Activated CD4-positive, alpha-beta T cell treated with anti-CD3 and anti-CD28 coated beads for 4 hours (primary cell): ENCODE results near the gene SCARB1.

ENCODE experiments used
- DNase-seq, 2 donors: peaks; one replicate each; pipeline ENCODE4 v3.0.0-alpha.2; 2020

Gene SCARB1

DNA sequence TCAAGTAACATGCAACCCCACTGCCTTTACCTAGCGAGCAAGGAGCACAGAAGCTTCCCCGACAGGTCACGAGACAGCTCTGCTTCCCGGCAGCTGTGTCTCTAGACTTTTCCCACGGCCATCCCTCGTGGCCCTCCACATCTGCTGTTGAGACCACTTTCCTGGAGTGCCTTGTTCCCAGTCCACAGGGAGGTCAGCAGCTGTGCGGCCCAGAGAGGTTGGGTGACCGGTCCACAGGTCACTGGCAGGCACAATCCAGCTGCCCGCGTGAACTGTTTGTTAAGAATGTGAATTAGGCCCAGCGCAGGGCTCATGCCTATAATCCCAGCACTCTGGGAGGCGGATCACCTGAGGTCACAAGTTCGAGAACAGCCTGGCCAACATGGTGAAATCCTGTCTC lies 71.5 kb downstream of the SCARB1 start:
- no peak for DNase-seq

DNA sequence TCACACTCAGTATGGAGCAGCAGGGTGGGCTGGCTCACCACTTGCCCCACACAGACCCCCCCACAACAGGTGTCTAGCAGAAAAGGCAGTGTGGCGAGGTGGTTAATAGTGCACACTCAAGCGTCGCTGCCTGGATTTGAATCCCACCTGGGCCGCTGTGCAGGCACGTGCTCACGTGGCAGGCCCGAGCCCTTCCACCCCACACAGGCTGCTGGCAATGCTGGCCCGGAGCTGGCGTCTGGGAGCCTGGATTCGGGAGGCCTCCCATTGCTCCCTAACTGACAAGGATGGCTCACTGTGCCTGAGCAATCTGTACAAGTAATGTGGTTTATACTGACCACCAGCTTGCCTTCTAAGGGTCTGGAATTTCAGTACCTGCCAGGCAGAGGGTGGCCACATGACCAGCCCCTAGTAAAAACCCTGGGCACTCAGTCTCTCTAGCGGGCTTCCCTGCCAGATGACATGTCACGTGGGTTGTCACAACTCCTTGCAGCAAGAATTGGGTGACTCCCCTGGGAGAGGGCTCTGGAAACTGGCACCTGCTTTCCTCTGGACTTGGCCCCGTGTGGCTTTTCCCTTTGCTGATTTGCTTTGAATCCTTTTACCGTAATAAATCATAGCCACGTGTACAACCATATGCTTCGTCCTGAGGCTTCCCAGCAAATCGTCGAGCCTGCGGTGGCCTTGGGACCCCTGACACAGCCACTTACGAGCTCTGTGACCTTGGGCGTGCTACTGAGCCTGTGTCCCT lies 72.8 kb downstream of the SCARB1 start:
- DNase-seq: no peak

DNA sequence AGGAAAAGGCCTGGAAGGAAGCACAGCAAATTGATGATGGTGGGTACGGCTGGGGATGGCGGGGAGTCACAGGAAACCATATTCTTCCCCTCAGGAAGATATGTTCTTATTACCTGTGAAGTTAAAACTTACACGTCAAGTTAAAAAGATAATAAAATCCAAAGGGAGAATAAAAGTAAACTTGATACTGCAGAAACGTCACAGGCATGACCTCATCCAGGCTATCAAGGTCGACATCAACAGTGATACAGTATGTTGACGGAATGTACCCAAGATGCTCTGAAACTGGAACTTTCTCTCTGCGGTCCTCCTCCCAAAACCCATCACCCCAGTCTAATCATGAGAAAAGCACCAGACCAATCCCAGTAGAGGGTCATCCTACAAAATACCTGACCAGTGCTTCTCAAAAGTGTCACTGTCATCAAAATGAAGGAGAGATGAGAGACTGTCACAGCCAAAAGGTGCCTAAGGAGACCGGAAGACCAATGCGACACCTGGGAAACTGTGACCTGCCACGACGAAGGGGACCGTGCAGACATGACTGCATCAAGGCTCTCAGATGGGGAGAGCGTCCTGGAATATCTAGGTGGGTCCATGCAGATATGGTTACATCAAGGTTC lies 74.6 kb downstream of the SCARB1 start:
- no peak for DNase-seq

DNA sequence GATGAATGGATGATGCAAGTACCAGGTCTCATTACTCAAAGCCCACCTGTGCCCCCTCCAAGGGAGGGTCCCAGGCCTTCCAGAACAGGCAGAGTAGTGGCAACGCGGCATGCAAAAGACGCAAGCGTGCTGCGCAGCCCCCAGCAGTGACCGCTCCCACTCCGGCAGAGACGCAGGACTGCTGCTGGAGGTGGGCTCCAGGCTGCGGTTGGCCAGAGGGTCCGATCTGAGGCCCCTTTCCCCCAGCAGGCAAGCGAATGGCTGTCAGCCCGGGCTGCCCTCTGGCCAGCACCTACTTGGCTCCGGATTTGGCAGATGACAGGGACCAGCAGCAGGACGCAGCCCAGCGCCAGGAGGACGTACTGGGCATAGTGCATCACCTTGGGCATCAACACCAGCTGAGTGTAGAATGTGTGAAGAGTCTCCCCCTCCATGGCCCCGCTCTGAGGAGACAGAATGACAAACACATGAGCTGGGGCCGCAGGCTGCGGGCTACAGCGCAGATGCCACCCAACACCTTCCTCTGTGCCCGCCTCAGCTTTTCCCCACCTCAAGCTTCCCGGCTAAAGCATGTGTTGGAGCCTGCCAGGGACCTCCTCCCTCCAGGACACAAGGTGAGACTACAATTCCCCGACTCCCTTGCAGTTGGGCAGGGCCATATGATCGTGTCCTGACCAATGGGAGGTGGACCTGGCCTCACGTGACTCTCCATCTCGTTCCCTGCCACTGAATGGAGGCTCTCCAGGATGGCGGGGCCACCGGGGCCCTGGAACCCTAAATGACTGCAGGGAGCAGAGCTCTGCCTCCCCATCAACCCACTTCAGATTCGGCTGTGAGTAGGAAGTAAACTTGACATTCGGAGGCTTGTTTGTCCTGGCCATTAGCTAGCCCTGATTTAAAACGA lies 77.4 kb downstream of the SCARB1 start:
- DNase-seq: no peak

DNA sequence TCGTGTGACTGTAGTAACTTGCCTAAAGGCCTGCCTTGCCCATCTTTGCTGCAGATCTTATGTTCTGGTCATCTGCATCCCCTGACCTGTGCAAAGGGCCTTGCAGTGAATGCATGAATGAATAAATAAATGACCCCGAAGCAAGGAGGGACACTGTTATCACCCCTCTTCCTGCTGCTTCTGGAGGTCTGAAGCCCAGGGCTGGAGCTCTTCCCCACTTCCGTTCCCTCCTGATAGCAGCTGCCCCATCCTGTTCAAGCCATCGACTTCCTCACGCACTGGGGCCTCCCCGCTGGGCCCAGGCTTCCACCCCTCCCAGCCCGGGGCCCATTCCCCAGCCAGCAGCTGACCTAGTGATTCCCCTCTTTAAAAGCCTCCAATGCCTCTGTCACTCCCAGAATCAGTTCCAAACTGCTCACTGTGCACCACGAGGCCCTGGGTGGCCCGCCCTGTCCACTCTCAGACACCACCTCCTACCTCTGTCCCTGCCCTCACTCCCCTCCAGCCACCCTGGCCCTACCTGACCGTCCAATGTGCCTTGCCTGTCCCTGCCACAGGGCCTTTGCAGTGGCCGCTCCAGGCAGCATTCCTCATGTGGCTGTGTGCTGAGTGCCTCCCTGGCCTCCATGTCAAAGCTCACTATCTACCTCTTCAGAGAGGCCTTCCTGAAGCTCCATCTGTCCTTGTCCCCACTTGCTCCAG lies 78.6 kb downstream of the SCARB1 start:
- no peak for DNase-seq

DNA sequence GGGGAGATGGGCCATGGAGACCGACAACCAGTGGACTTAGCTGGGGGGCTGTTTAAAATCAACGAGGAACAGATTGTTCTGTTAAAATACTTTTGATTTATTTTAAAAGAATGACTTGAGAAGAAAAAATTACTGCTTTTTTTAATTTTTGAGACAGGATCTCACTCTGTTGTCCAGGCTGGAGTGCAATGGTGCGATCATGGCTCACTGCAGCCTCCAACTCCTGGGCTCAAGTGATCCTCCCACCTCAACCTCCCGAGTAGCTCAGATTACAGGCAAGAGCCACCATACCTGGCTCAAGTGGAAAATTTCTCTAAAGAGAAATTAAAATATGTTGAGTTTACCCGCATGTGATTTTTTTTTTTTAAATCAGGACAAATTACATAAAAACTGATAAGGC lies 80.6 kb downstream of the SCARB1 start:
- no peak for DNase-seq

DNA sequence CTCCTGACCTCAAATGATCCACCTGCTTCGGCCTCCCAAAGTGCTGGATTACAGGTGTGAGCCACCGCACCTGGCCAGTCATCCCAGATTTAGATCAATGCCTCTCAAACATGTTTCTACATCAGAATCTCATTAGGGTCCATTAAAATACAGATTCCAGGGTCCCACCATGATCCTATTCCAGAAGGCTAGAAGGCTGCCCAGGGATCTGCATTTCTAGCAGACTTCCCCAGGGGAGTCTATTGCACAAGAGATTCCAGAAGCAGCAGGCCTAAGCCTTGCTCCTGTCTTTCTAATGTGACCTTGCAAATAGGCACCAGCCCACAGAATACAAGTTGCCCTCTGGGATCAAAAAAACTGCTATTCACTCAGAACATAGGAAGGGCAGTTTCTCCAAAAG lies 81.5 kb downstream of the SCARB1 start:
- no peak for DNase-seq

DNA sequence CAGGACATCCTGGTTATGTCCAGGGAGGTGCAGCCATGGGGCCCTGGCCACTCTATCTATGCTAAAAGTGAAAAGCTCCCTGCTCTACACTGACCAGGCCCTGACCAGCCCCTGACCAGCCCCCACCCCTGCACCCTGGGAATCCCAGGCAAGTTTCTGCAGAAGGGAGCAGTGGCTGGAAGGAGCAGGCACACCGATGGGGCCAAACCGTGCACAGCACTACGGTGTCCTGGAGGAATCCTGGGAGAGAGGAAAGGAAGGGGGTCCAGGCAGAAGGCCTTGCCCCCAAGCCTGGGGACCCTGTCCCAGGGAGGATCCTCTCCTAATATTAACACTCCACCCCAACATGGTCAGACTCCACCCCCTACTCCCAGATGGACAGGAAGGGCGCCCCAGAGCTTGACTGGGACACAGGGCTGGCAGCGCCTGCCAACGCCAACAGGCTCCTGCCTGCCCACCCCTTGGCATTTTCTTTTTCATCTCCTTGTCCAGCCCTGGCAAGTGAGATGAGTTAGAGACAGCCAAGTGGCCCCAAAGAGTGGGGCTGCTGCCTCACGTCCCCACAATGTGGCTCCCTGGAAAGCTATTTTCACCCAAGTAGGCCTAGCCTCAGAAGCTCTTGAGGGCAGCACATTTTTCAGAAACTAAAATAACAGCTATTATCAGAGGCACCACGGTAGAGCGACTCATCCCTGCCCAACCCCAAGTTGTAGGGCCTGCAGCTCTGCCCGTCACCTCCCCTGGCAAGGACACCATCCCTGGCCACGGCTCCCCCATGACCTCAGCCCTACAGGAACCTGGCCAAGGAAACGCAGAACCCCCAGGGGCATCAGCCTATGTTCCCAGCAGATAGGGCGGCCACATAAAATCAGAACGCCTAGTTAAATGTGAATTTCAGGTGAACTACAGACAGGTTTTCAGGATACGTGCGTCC lies 82.6 kb downstream of the SCARB1 start:
- no peak for DNase-seq

DNA sequence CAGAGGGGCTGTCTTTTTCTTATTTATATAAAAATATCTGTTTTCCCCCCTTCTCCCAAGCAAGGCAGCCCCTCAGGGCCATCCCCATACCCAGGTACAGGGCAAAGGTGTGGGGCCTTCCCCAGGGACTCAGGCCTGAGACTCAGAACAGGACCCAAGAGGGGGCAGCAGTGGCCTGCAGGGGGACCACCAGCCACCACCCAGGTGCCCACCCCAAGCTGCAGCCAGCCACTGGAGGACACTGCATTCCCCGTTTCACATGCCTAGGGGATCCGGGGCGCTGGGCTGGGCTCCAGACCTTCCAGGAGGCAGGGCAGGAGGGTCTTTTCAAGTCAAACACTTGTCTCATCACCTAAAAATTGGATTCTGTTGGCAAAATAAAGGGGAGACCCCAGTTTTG lies 83.3 kb downstream of the SCARB1 start:
- DNase-seq: no peak

DNA sequence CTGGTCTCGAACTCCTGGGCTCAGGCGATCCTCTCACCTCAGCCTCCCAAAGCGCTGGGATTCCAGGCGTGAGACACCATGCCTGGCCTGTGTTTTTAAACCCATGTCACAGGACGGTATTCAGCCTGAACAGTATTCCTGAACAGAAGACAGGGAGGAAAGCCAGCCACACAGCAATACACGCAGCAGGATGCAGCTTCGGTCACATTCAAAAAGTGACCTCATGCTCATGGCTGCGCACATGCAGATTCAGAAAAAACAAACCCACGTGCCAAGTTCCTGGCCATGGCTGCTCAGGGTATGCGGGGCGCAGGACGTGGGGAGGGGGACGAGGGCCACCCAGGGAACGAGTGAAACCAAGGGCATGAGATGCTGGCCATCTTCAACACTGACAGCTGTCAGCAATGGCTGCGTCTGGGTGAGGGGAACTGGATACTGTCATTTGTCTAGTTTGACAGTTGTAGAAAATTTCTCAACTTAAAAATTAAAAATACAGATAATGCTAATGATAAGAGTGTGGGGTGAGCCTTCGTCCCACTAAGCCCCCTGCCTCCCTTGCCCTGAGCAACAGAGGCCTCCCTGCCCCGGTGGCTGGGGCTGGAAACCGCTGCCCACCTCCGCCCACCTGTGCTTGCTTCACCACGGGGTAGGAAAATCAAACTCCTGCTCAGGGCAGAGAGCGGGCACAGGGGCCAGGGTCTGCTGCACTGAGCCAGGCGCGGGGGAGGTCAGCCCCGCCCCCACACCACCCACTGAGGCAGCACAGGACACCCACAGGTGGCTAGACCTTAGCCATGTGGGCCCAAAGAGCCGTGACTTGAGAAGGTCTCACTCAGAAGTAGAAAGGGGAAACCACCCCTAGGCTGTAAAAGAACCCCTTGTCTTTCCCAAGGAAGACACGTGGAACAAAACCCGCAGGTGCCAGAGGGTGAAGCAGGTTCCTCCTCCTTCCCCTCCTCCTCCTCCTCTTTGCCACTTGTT lies 84.2 kb downstream of the SCARB1 start:
- no peak for DNase-seq

DNA sequence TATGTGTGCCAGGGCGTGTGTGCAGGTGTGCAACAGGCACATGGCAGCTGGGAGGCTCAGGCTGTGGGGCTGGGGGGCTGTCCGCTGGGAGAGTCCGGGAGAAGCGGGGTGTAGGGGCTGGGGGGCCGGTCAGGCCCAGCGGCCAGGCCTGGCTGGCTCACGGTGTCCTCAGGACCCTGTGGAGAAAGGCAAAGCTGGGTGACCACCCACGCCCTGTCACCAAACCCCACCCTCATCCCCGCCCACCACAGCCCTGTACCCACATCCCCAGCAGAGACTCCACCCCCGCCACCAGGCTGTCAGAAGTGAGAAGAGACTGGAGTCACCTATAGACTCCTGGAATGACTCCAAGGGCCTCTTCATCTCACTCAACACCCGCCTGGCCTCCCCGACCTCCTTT lies 85.3 kb downstream of the SCARB1 start:
- peak in 1 of 2 donors; percentile 19 for DNase-seq

DNA sequence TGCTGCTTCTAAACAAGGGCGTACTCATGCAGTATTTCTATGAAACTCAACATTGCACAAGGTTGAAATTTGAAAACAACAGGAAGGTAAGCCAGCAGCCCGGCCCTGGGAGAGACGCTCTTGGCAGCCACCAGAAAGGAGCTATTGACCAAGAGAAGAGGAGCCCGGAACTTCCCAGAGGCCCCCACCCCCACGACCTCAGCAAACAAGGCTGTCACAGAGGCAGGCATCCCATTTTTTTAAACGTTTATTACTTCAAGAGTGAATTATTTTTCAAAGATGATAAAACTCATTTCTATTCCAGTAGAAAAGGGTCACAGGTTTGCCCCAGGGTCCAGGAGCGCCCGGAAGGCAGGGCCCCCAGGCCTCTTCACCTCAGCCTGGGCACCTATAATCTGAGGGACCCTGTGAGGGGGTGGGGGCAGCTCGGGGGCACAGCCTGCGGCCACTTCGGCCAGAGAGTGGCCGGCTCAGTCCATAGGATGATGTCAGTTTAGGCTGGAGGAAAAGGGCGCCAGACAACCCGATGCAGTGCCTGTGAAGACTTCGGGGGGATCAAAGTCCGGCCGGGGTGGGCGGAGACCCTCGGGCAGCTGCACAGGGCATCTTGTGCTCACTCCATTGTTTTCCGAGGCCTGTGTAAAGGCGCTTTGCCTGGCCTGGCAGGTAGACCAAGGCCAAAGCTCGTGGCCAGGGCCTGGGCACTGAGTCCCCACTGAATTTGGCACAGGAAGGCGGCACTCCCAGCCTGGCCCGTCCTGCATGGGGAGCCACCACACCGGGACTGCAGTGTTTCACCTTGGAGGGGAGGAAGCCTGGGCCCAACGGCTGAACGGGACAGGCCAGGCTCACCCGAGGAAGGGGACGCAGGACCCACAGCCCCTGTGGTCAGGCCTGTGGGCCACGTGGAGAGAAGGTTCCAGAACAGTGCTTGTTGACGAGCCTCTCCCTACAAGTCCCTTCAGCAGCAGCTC lies 86.0 kb downstream of the SCARB1 start:
- no peak for DNase-seq

DNA sequence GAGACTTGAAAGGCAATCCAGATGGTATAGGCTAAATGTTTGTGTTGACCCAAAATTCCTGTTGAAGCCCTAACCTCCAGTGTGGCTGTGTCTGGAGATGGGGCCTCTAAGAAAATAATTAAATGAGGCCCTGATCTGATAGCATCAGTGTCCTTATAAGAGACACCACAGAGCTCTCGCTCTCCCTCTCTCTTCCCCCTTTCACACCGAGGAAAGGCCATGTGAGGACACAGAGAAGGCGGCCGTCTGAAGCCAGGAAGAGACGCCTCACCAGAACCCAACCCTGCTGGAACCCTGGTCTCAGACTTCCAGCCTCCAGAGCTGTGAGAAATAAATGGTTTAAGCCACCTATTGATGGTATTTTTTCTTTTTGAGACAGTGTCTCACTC lies 87.5 kb downstream of the SCARB1 start:
- no peak for DNase-seq

DNA sequence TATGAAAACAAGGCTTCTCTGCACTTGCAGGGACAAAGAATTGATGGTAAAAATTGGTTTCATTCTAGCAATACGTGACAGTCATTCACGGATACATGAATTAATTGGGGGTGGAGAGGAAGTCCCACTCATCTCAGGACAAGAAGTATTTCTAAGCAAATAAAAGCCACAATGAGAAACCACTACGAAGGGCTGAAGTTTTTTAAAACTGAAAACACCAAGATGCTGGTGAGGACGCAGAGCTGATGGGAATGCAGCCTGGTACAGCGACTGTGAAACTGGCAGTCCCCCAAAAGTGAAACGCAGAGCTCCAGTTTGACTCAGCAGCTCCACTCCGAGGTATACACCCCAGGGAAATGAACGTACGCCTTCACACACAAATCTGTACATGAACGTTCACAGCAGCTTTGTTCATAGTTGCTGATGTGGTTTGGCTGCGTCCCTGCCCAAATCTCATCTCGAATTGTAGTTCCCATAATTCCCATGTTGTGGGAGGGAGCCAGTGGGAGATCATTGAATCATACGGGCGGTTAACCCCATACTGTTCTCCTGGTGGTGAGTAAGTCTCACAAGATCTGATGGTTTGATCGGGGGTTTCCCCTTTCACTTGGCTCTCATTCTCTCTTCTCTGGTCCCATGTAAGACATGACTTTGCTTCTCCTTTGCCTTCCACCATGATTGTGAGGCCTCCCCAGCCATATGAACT lies 89.0 kb downstream of the SCARB1 start:
- peak; percentile 42 to 59 for DNase-seq

DNA sequence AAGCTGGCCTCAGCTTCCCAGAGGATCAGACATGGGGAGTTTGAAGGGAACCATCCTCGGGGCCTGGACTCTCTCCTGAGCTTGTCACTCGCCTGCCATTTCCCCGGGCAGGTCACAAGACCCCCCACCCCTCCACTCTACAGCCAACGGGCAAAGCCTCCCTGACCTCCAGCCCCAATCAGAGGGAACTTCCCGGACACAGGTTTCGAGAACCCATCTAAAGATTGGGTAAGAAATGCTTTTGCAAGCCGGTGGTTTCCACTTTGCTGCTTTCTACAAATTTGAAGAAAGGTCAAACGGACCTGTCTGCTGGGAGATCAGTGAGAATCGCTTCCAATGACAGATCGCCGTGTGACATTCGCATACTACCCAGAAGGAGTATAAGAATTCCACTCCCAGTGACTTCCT lies 89.6 kb downstream of the SCARB1 start:
- DNase-seq: no peak

DNA sequence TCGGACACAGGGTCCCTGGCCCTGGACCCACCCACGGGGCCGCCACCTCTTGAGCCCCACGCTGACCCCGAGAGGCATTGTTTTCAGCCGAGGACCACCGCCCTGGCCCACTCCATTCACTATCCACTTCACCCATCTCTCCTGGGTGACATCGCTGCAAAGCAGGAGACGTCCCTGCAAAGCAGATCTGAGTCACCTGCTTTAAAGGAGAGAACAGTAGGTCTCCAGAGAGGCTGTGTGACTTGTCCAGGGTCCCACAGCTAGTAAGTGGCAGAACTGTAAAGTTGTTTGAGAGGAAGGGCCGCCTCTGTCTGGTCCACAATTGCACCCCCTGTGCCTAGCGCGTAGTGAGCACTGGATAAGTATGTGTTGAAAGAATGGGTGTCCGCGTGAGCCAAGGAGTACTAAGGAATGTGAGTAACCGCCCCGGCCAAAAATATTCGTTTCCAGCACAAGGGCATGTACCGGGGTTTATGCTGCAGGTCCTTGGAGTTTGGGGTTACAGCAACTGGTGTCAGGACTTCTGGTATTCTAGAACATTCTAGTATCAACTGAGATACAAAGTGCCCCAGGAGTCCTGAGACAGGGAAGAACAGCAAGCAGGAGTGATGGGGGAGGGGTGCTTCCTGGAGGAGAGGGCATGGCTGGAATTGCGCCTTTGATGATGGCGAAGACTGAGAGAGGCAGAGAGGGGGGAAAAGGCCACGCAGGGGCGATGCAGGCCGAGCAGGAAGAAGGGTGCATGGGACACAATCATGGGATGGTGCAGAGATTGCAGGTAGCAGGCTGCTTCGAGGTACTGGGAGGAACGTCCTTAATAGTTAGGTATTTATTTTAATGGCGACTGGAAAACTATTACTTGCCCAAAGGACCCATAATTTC lies 91.1 kb downstream of the SCARB1 start:
- no peak for DNase-seq

DNA sequence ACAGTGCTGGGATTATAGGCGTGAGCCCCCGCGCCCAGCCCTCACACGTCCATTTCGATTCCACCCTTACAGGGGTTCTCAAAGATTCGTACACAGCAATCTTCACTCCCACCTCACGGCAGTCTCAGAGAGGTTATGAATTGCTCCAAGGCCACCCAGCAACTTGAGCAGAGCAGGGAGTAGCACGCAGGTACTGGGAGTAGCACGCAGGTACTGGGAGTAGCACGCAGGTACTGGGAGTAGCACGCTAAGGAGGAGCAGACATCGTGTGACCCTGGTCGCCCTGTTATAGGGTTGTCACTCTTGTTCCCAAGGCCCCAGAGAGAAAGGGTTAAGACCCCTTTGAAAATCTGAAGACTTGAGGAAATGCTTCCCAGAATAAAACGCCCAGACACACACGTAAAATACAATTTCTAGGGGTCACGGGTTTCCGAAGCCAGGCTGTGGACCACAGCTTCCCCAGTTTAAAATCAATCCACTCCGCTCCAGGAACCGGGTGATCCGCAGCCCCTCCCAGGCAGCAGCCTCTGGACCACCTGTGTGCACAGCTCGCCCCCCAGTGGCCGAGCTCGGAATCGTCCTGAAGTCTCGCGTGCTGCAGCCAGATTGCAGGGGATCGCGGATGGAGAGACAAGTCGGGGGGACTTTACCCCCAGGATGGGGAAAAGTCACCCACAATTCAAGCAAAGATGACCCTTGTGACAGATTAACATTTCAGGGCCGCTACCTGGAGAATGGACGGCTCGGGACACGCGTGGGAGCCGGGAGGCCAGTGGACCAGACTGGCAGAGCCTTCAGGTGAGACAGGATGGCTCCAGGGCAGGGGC lies 92.0 kb downstream of the SCARB1 start:
- DNase-seq: peak; percentile 71 to 85
